HepG2 (cell line): Measurements from ENCODE around the gene MPZL3. TPM values are rescaled to one million over a fixed set of nuclear protein-coding genes. Genes with fewer than 3 reads are reported as not detected.

ENCODE experiments used
- FOSL2 ChIP-seq: sonication (generic); formaldehyde crosslinking; IDR thresholded peaks from 2 replicates; pipeline ENCODE4 v1.4.0; 2020; ENCODE audit warnings: missing genetic modification reagents
- FOXJ3 ChIP-seq: sonication (generic); formaldehyde crosslinking; IDR thresholded peaks from 2 replicates; pipeline ENCODE4 v1.4.0; 2020; ENCODE audit warnings: missing genetic modification reagents, mild to moderate bottlenecking, borderline replicate concordance
- FOXK2 ChIP-seq: fragments of 450-650 bp; IDR thresholded peaks from 2 replicates; pipeline ENCODE4 v1.6.1; 2016
- GABPA ChIP-seq, 2 experiments: IDR thresholded peaks; 2 replicates each; pipeline ENCODE4 v1.6.1; 2011 to 2016; ENCODE audit warnings: low read depth in 2 of 2, low read length in 1 of 2, missing biosample characterization in 1 of 2, missing genetic modification characterization in 1 of 2
- HMGXB3 ChIP-seq: sonication (generic); formaldehyde crosslinking; IDR thresholded peaks from 2 replicates; pipeline ENCODE4 v1.4.0; 2020; ENCODE audit warnings: missing genetic modification reagents, borderline replicate concordance
- JUN ChIP-seq: sonication (generic); formaldehyde crosslinking; IDR thresholded peaks from 2 replicates; pipeline ENCODE4 v1.4.0; 2020; ENCODE audit warnings: mild to moderate bottlenecking, missing genetic modification reagents
- KDM5B ChIP-seq: sonication (generic); formaldehyde crosslinking; IDR thresholded peaks from 2 replicates; pipeline ENCODE4 v1.4.0; 2020; ENCODE audit warnings: missing genetic modification reagents, mild to moderate bottlenecking, borderline replicate concordance
- MBNL3 ChIP-seq: fragments of 250-450 bp; sonication (Bioruptor Pico); conservative IDR thresholded peaks from 2 replicates; pipeline ENCODE4 v1.8.0; 2022; ENCODE audit warnings: mild to moderate bottlenecking, inconsistent platforms
- MED8 ChIP-seq: sonication (generic); formaldehyde crosslinking; IDR thresholded peaks from 2 replicates; pipeline ENCODE4 v1.8.1; 2023; ENCODE audit warnings: mild to moderate bottlenecking, missing genetic modification reagents; ENCODE audit not compliant: insufficient replicate concordance
- NFIC ChIP-seq: IDR thresholded peaks from 2 replicates; pipeline ENCODE4 v1.6.1; 2012; ENCODE audit warnings: mild to moderate bottlenecking, low read length, inconsistent platforms
- NR2F6 ChIP-seq, 2 experiments: IDR thresholded peaks; 2 replicates each; pipeline ENCODE4 v1.6.1; 2016; ENCODE audit warnings: antibody characterized with exemption in 1 of 2, mild to moderate bottlenecking in 1 of 2
- PHF5A ChIP-seq: IDR thresholded peaks from one replicate; pipeline ENCODE4 v1.6.1; 2018; ENCODE audit warnings: low read depth, missing genetic modification reagents; ENCODE audit not compliant: unreplicated experiment
- PRDM10 ChIP-seq: sonication (generic); formaldehyde crosslinking; IDR thresholded peaks from 2 replicates; pipeline ENCODE4 v1.4.0; 2020; ENCODE audit warnings: low read depth, missing genetic modification reagents
- RFX1 ChIP-seq: fragments of 450-650 bp; IDR thresholded peaks from 2 replicates; pipeline ENCODE4 v1.6.1; 2017
- SMAD1 ChIP-seq: sonication (generic); formaldehyde crosslinking; IDR thresholded peaks from 2 replicates; pipeline ENCODE4 v1.4.0; 2020; ENCODE audit warnings: missing genetic modification reagents, low read depth, mild to moderate bottlenecking, borderline replicate concordance
- SP5 ChIP-seq: IDR thresholded peaks from 2 replicates; pipeline ENCODE4 v1.6.1; 2016; ENCODE audit warnings: low read depth, borderline replicate concordance
- TCF7L2 ChIP-seq: IDR thresholded peaks from 2 replicates; pipeline ENCODE4 v1.6.1; 2011; ENCODE audit warnings: mild to moderate bottlenecking, low read depth, low read length, moderate library complexity
- ZFP36L1 ChIP-seq: sonication (generic); formaldehyde crosslinking; IDR thresholded peaks from 2 replicates; pipeline ENCODE4 v1.8.0; 2022; ENCODE audit warnings: mild to moderate bottlenecking, missing genetic modification reagents, moderate library complexity
- ZFP37 ChIP-seq: sonication (generic); formaldehyde crosslinking; IDR thresholded peaks from 2 replicates; pipeline ENCODE4 v1.4.0; 2020; ENCODE audit warnings: missing genetic modification reagents, borderline replicate concordance
- ZNF12 ChIP-seq: sonication (generic); formaldehyde crosslinking; IDR thresholded peaks from 2 replicates; pipeline ENCODE4 v1.5.0; 2020; ENCODE audit warnings: missing genetic modification reagents
- ZNF605 ChIP-seq: sonication (generic); formaldehyde crosslinking; IDR thresholded peaks from 2 replicates; pipeline ENCODE4 v1.8.0; 2022; ENCODE audit warnings: mild to moderate bottlenecking, missing genetic modification reagents
- ZNF607 ChIP-seq: sonication (generic); formaldehyde crosslinking; IDR thresholded peaks from 2 replicates; pipeline ENCODE4 v1.5.1; 2020; ENCODE audit warnings: missing genetic modification reagents, mild to moderate bottlenecking, borderline replicate concordance
- ZNF614 ChIP-seq: IDR thresholded peaks from 2 replicates; pipeline ENCODE4 v1.6.1; 2018; ENCODE audit warnings: missing biosample characterization, missing genetic modification reagents, inconsistent platforms, borderline replicate concordance
- polyA plus RNA-seq, 8 experiments: library from polyadenylated mRNA; depleted of rRNA in 3 of 8; stranded (reverse) in 7 of 8; unstranded in 1 of 8; fragments of >200 nt; fragmentation: Illumina TruSeq in 4 of 8; extraction: Trizol in 4 of 8; gene quantifications; 2 replicates each; pipeline versions ENCODE4 v1.2.1 to v1.2.3, GENCODE V29; 2011 to 2016; ENCODE audit warnings: low read depth in 4 of 8, missing spikeins in 1 of 8, mixed read lengths in 1 of 8; ENCODE audit not compliant: insufficient read depth in 1 of 8
- total RNA-seq, 5 experiments: library from RNA; depleted of rRNA; stranded (reverse); fragments of >200 nt; fragmentation: Illumina TruSeq; extraction: Trizol; gene quantifications; 2 replicates each; pipeline ENCODE4 v1.2.3, GENCODE V29; 2016; ENCODE audit warnings: low read depth in 1 of 5

Gene MPZL3
- total and polyA plus RNA-seq, 2 of the 13 experiments (the other 11 are each of a cell fraction or from before 2014, with no cell fraction given), result 5.3 to 9.3 TPM

GRCh38 chr11:118212131-118212725 lies 39.9 kb downstream of the MPZL3 start (continued):
- TF ChIP-seq PRDM10 (peak; percentile 42; the same call in 1 of the 2 replicates), ZFP37 (CRISPR knock-in tag) (no peak), RFX1 (peak; percentile 55; the same call in 1 of the 2 replicates), NR2F6 (IDR thresholded peaks at IDR 0.05) (peak; percentile 83), NR2F6 (CRISPR knock-in tag; IDR thresholded peaks at IDR 0.05) (peak; percentile 55; the same call in 1 of the 2 replicates), MED8 (peak; percentile 94), SP5 (CRISPR knock-in tag) (no peak), SMAD1 (CRISPR knock-in tag) (no peak), ZNF614 (CRISPR knock-in tag) (peak; percentile 95), GABPA (IDR thresholded peaks at IDR 0.05; ENCODE audit: low read depth, low read length) (no peak), GABPA (CRISPR knock-in tag; IDR thresholded peaks at IDR 0.05; ENCODE audit: low read depth) (peak; percentile 41; the same call in 1 of the 2 replicates), ZNF605 (CRISPR knock-in tag) (0 out of 2 replicates have a peak, but pooled peaks have one; percentile 19), MBNL3 (CRISPR knock-in tag) (no peak), ZFP36L1 (peak; percentile 33; the same call in 1 of the 2 replicates), NFIC (peak; percentile 74), FOXK2 (peak; percentile 62; the same call in 1 of the 2 replicates), ZNF607 (CRISPR knock-in tag) (no peak), ZNF12 (CRISPR knock-in tag) (peak; percentile 94), PHF5A (peak; percentile 21), FOSL2 (CRISPR knock-in tag) (peak; percentile 93), HMGXB3 (CRISPR knock-in tag) (peak; percentile 83), TCF7L2 (peak; percentile 54; the same call in 1 of the 2 replicates), FOXJ3 (CRISPR knock-in tag) (peak; percentile 86; the same call in 1 of the 2 replicates), JUN (CRISPR knock-in tag) (peak; percentile 94), KDM5B (CRISPR knock-in tag) (no peak; the same call in 1 of the 2 replicates)
